Measurements from ENCODE around the gene TMEM59.
"Not testable (repeated sequence)": the region's sequence is repeated elsewhere in the genome, so short reads cannot be mapped to it uniquely, and the experiment has no call there.

TMEM59 gene

GRCh38 chr1:54052934-54053744 is at the start of gene TMEM59, which contains the start of gene TCEANC2:
Gene TMEM59, minus strand, starts transcription at chr1:54053204. Its CDS starts 16 bp downstream, at chr1:54053188.
Gene TCEANC2, plus strand, starts transcription at chr1:54053608. Its CDS starts 815 bp downstream, at chr1:54054423.
- DNase-seq (ENCODE audit: low read depth) = peak; percentile 99

GRCh38 chr1:54100500-54100899 is 47.5 kb upstream of the TMEM59 start:
- no peak for DNase-seq (ENCODE audit: low read depth)

- no peak for DNase-seq (ENCODE audit: low read depth)
Observed at GRCh38 chr1:54099061-54099610, 46.1 kb upstream of the TMEM59 start.

- DNase-seq (ENCODE audit: low read depth) = no peak
Observed at GRCh38 chr1:54096877-54097240, 43.9 kb upstream of the TMEM59 start.

- no peak for DNase-seq (ENCODE audit: low read depth)
Observed at GRCh38 chr1:54096227-54096876, 43.3 kb upstream of the TMEM59 start.

GRCh38 chr1:54095546-54096226 is 42.7 kb upstream of the TMEM59 start:
- no peak for DNase-seq (ENCODE audit: low read depth)

GRCh38 chr1:54094730-54095105 is 41.7 kb upstream of the TMEM59 start:
- not testable (repeated sequence) for DNase-seq (ENCODE audit: low read depth)

GRCh38 chr1:54094001-54094729 is 41.2 kb upstream of the TMEM59 start:
- DNase-seq (ENCODE audit: low read depth) = no peak

- DNase-seq (ENCODE audit: low read depth) = no peak
Observed at GRCh38 chr1:54091666-54092065, 38.7 kb upstream of the TMEM59 start.

- DNase-seq (ENCODE audit: low read depth) = no peak
Observed at GRCh38 chr1:54088385-54088784, 35.4 kb upstream of the TMEM59 start.

GRCh38 chr1:54086754-54087153 is 33.8 kb upstream of the TMEM59 start:
- DNase-seq (ENCODE audit: low read depth) = no peak

GRCh38 chr1:54084794-54085193 is 31.8 kb upstream of the TMEM59 start:
- no peak for DNase-seq (ENCODE audit: low read depth)

- peak; percentile 14 for DNase-seq (ENCODE audit: low read depth)
Observed at GRCh38 chr1:54081306-54082270, 28.6 kb upstream of the TMEM59 start.

GRCh38 chr1:54080598-54081049 is 27.6 kb upstream of the TMEM59 start:
- DNase-seq (ENCODE audit: low read depth) = no peak

- no peak for DNase-seq (ENCODE audit: low read depth)
Observed at GRCh38 chr1:54077359-54077758, 24.4 kb upstream of the TMEM59 start.

GRCh38 chr1:54070171-54070837 is 17.3 kb upstream of the TMEM59 start:
- DNase-seq (ENCODE audit: low read depth) = no peak

- DNase-seq (ENCODE audit: low read depth) = no peak
Observed at GRCh38 chr1:54069791-54070170, 16.8 kb upstream of the TMEM59 start.

GRCh38 chr1:54064299-54064698 is 11.3 kb upstream of the TMEM59 start:
- DNase-seq (ENCODE audit: low read depth) = no peak

- no peak for DNase-seq (ENCODE audit: low read depth)
Observed at GRCh38 chr1:54054438-54054749, 1.4 kb upstream of the TMEM59 start.

- no peak for DNase-seq (ENCODE audit: low read depth)
Observed at GRCh38 chr1:54053745-54054437, 887 bp upstream of the TMEM59 start.
